GM10847 (cell line): ENCODE data around the gene MANBA.

Experiments used
- POLR2A ChIP-seq: IDR thresholded peaks from 2 replicates; pipeline ENCODE4 v1.6.1; 2011; ENCODE audit not compliant: insufficient read length; ENCODE audit errors: extremely low read depth

Gene MANBA

GRCh38 chr4:102760645-102761295 lies at the start of gene MANBA:
MANBA (minus strand) TSS chr4:102760968; CDS start chr4:102760894, 74 bp downstream.
- peak; percentile 80 for TF ChIP-seq POLR2A

GRCh38 chr4:102809691-102810090 lies 48.9 kb upstream of the MANBA start:
- TF ChIP-seq POLR2A: no peak

GRCh38 chr4:102809190-102809589 lies 48.4 kb upstream of the MANBA start:
- TF ChIP-seq POLR2A: no peak

- no peak for TF ChIP-seq POLR2A
These were observed 47.2 kb upstream of the MANBA start for GRCh38 chr4:102808009-102808408.

GRCh38 chr4:102807345-102807744 lies 46.6 kb upstream of the MANBA start:
- TF ChIP-seq POLR2A: no peak

GRCh38 chr4:102799816-102800215 lies 39.0 kb upstream of the MANBA start:
- no peak for TF ChIP-seq POLR2A

- TF ChIP-seq POLR2A: no peak
These were observed 34.2 kb upstream of the MANBA start for GRCh38 chr4:102794999-102795398.

- TF ChIP-seq POLR2A: no peak
These were observed 31.7 kb upstream of the MANBA start for GRCh38 chr4:102792361-102792936.

GRCh38 chr4:102791318-102791835 lies 30.6 kb upstream of the MANBA start:
- no peak for TF ChIP-seq POLR2A

- no peak for TF ChIP-seq POLR2A
These were observed 28.5 kb upstream of the MANBA start for GRCh38 chr4:102789317-102789717.

- TF ChIP-seq POLR2A: no peak
These were observed 27.2 kb upstream of the MANBA start for GRCh38 chr4:102787944-102788343.

- no peak for TF ChIP-seq POLR2A
These were observed 26.5 kb upstream of the MANBA start for GRCh38 chr4:102787096-102787881.

GRCh38 chr4:102786279-102786678 lies 25.5 kb upstream of the MANBA start:
- no peak for TF ChIP-seq POLR2A

- TF ChIP-seq POLR2A: no peak
These were observed 22.2 kb upstream of the MANBA start for GRCh38 chr4:102783006-102783405.

GRCh38 chr4:102781570-102781969 lies 20.8 kb upstream of the MANBA start:
- no peak for TF ChIP-seq POLR2A
